ENCODE measurements around the gene CDIP1. TPM values are rescaled to one million over a fixed set of nuclear protein-coding genes. Genes with fewer than 3 reads are reported as not detected.

Gene CDIP1
- total RNA-seq, 6 donors from 2014 or later: 7.3 to 27.0 (median 21.9) TPM

DNA sequence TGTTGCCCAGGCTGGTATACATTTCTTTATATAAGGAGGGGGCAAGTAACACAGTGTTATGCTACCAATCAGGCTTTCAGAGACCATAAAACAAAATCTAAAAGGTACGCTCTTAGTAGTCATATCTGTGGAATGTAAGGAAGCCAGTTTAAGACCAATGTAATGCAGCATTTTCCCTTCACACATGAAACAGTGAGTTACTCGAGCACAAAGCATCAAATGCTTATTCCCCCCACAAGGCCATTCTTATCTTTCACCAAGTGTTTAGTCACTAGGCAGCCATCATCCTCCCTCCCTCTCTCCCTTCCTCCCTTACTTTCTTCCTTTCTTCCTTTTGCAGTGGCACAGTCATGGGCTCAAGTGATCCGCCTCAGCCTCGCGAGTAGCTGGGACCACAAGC is 49.5 kb downstream of the CDIP1 start:
- H3K27ac ChIP-seq: peak overlapping the region; percentile 27 to 70 (median 48)
- no peak for ATAC-seq (ENCODE audit: low FRiP score in 2 of 2)
- H3K36me3 ChIP-seq: peaks cover 0 to 31% (median 12%) of the 10 kb centered on the region in 4 donors
- no peak overlapping the region for H3K4me3 ChIP-seq
- no peak for DNase-seq
- no peaks in the 10 kb centered on the region for H3K27me3 ChIP-seq
- TF ChIP-seq POLR2A (IDR thresholded peaks at IDR 0.05): no peak
- TF ChIP-seq, protein P1, sequence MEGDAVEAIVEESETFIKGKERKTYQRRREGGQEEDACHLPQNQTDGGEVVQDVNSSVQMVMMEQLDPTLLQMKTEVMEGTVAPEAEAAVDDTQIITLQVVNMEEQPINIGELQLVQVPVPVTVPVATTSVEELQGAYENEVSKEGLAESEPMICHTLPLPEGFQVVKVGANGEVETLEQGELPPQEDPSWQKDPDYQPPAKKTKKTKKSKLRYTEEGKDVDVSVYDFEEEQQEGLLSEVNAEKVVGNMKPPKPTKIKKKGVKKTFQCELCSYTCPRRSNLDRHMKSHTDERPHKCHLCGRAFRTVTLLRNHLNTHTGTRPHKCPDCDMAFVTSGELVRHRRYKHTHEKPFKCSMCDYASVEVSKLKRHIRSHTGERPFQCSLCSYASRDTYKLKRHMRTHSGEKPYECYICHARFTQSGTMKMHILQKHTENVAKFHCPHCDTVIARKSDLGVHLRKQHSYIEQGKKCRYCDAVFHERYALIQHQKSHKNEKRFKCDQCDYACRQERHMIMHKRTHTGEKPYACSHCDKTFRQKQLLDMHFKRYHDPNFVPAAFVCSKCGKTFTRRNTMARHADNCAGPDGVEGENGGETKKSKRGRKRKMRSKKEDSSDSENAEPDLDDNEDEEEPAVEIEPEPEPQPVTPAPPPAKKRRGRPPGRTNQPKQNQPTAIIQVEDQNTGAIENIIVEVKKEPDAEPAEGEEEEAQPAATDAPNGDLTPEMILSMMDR (IDR thresholded peaks at IDR 0.05): no peak
- no peak for TF ChIP-seq POLR2AphosphoS5 (IDR thresholded peaks at IDR 0.05)
- no peak for TF ChIP-seq EP300 (IDR thresholded peaks at IDR 0.05)
- no peaks in the 10 kb centered on the region for H3K9me3 ChIP-seq
- 93 to 97% methylated on average over 5 of the region's 5 CpGs for WGBS, 2 donors
- H3K4me1 ChIP-seq: peaks cover 15 to 38% (median 27%) of the 10 kb centered on the region in 4 donors

DNA sequence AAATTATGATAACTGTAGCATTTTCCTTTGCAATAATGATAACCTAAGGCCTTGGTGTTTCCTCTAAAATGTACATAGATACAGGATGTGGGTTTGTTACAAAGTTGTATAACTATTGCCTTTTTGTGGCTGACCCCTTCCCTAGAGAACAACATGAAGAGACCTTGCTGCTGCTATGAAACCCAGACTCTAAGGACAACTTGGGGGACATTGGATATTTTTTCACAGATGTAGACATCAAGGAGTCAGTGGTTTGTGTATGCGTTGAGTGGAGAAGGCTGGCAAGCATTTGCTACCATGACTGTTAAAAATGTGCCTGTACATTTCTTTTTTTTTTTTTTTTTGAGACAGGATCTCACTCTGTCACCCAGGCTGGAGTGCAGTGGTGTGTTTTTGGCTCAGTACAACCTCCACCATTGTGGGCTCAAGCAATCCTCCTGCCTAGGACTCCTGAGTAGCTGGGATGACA is 50.0 kb downstream of the CDIP1 start:
- ATAC-seq (ENCODE audit: low FRiP score in 2 of 2) (no peak), DNase-seq (no peak)
- H3K36me3 ChIP-seq: peaks cover 0 to 36% (median 15%) of the 10 kb centered on the region in 4 donors
- H3K4me1 ChIP-seq: peaks cover 15 to 38% (median 27%) of the 10 kb centered on the region in 4 donors
- no peaks in the 10 kb centered on the region for H3K9me3 ChIP-seq
- TF ChIP-seq, protein P1 (IDR thresholded peaks at IDR 0.05): no peak
- no peak for TF ChIP-seq EP300 (IDR thresholded peaks at IDR 0.05)
- no peak for TF ChIP-seq POLR2AphosphoS5 (IDR thresholded peaks at IDR 0.05)
- H3K27ac ChIP-seq: peak overlapping the region; percentile 27 to 70 (median 48)
- 58 to 62% methylated on average over 1 of the region's 1 CpG for WGBS, 2 donors
- H3K4me3 ChIP-seq: no peak overlapping the region
- H3K27me3 ChIP-seq: no peaks in the 10 kb centered on the region

DNA sequence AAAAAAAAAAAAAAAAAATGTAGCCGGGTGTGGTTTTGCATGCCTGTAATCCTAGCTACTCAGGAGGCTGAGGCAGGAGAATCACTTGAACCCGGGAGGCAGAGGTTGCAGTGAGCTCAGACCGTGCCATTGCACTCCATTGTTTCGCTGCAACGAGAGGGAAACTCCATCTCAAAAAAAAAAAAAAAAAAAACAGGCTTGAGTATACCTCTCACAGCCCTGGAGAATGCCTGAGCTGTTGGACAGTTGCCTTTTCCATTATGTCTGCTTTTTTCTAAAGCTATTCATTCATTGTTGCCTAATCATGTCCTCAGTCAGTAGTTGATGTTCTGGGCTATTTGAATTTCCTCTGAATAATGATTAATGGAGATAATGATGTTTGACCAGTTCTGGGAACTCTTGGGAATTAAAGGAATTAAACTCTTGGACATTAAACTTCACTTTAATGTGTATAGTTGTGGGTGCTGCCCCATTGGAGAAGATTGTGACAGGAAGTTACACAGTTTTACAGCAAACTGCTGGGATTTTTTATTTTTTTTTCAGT is 50.5 kb downstream of the CDIP1 start:
- DNase-seq (peak in 1 of 2 donors; percentile 42), ATAC-seq (ENCODE audit: low FRiP score in 2 of 2) (peak; percentile 26 to 32)
- H3K27me3 ChIP-seq: no peaks in the 10 kb centered on the region
- no peak overlapping the region for H3K4me3 ChIP-seq
- H3K4me1 ChIP-seq: peaks cover 15 to 38% (median 27%) of the 10 kb centered on the region in 4 donors
- 33 to 46% methylated on average over 5 of the region's 5 CpGs for WGBS, 2 donors
- H3K27ac ChIP-seq: peak overlapping the region; percentile 27 to 70 (median 48)
- H3K36me3 ChIP-seq: peaks cover 0 to 31% (median 16%) of the 10 kb centered on the region in 4 donors
- TF ChIP-seq POLR2AphosphoS5 (IDR thresholded peaks at IDR 0.05): peak in 1 of 2 donors; percentile 43
- TF ChIP-seq EP300 (IDR thresholded peaks at IDR 0.05): peak in 1 of 4 donors; percentile 21
- TF ChIP-seq POLR2A (IDR thresholded peaks at IDR 0.05): no peak
- H3K9me3 ChIP-seq: no peaks in the 10 kb centered on the region

DNA sequence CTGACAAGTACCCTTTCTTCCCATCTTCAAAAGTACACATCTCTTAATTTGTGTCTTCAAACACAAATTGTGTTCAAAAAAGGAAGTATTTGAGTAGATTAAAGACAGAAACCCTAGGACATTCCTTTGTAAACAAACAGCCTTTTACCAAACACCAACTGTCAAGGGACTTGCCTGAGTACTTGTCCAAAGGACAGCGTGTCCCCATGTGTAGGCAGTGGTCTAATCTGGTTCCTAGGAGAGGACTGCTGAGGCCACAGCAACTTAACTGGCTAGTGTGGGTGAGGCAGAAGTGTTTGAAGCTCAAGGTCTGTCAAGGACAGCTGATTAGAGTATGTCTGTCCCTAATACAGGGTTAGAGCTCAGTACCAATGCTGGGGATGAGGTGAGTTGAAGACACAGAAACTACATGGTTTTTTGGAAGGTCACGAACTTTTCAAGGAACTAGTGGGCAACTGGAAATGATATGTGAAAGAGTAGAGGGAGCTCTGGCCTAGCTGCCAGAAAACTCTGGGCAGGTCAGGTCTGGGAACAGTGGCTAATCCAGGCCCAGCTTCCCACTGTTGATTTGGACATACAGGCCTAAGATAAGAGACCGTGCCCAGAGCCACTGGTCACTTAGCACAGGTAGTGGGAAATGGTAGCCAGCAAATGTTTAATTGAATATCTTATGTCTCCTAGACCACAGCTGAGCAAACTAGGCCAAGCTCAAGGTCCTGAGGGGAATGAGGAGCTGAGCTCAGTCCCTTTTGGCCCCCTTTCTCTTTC is 52.3 kb downstream of the CDIP1 start:
- H3K27me3 ChIP-seq: no peaks in the 10 kb centered on the region
- H3K4me1 ChIP-seq: peaks cover 15 to 40% (median 32%) of the 10 kb centered on the region in 4 donors
- TF ChIP-seq, protein P1 (IDR thresholded peaks at IDR 0.05): no peak
- peak in 2 of 4 donors; percentile 70 to 91 for TF ChIP-seq EP300 (IDR thresholded peaks at IDR 0.05)
- TF ChIP-seq POLR2AphosphoS5 (IDR thresholded peaks at IDR 0.05): peak in 1 of 2 donors; percentile 69
- no peak for TF ChIP-seq POLR2A (IDR thresholded peaks at IDR 0.05)
- peak overlapping the region; percentile 65 to 70 (median 70) for H3K27ac ChIP-seq
- ATAC-seq (ENCODE audit: low FRiP score in 2 of 2) (peak in 1 of 2 donors; percentile 62), DNase-seq (peak in 1 of 2 donors; percentile 53)
- 93 to 95% methylated on average over 3 of the region's 3 CpGs for WGBS, 2 donors
- no peaks in the 10 kb centered on the region for H3K9me3 ChIP-seq
- peaks cover 0 to 30% (median 16%) of the 10 kb centered on the region in 4 donors for H3K36me3 ChIP-seq
- H3K4me3 ChIP-seq: no peak overlapping the region

DNA sequence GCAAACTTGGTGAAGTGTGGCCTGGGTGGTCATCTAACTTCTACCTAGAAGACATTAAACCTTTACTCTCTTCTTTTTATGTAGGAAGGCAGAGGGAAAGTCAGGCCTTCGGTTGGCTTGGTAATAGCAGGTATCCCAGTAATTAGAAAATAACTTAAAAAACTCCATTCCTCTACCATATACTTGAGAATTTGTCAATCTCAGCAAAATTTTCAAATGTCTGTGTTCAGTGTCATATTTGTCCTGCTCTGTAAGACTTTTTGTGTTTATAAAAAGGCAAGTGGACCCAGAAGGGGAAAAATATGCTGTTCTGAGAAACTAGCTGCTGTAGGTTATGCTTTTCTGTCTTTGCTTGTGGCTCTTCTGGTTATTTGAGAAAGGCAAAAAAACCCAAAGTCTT is 56.6 kb downstream of the CDIP1 start:
- Histone ChIP-seq H3K9me3 (no peaks in the 10 kb centered on the region), H3K27ac (no peak overlapping the region), H3K36me3 (peaks cover 0 to 20% (median 11%) of the 10 kb centered on the region in 4 donors), H3K27me3 (no peaks in the 10 kb centered on the region), H3K4me3 (no peak overlapping the region), H3K4me1 (peaks cover 10 to 35% (median 21%) of the 10 kb centered on the region in 4 donors)
- TF ChIP-seq POLR2AphosphoS5 (IDR thresholded peaks at IDR 0.05) (no peak), POLR2A (IDR thresholded peaks at IDR 0.05) (no peak), EP300 (IDR thresholded peaks at IDR 0.05) (no peak)
- TF ChIP-seq, protein P1 (IDR thresholded peaks at IDR 0.05): no peak
- no peak for DNase-seq
- 85 to 86% methylated on average over 1 of the region's 1 CpG for WGBS, 2 donors
- ATAC-seq (ENCODE audit: low FRiP score in 2 of 2): no peak

All from upper lobe of left lung (tissue), 6 donors.